ENCODE results near the gene PSMD3. TPM values are rescaled to one million over a fixed set of nuclear protein-coding genes. Genes with fewer than 3 reads are reported as not detected.

PSMD3 gene
- total and polyA plus RNA-seq, 10 donors: 35.6 to 70.6 (median 61.3) TPM

GRCh38 chr17:39966771-39967170, 13.8 kb upstream of the PSMD3 start:
- intact Hi-C loops (cut with DNase I; ENCODE audit: low total_unique reads): loop anchor here (10.0 kb wide), 1 partner anchor 82 kb away; no protein-coding TSS in a partner anchor
- H3K4me1 ChIP-seq: peaks cover 0 to 37% (median 0%) of the 10 kb centered on the region in 6 donors
- no peaks in the 10 kb centered on the region for H3K9me3 ChIP-seq
- WGBS, 5 donors: 75 to 96% (median 89%) methylated on average over 6 of the region's 6 CpGs
- TF ChIP-seq CTCF (IDR thresholded peaks at IDR 0.05 in 8 of 11, conservative IDR thresholded peaks at IDR 0.05 in 3 of 11) (no peak), POLR2A (IDR thresholded peaks at IDR 0.05) (no peak), POLR2AphosphoS5 (IDR thresholded peaks at IDR 0.05) (no peak)
- DNase-seq: no peak
- peaks cover 0 to 11% (median 0%) of the 10 kb centered on the region in 7 donors for H3K27me3 ChIP-seq (replicated peaks in 1 of 7)
- peak overlapping the region in 2 of 8 donors; percentile 50 to 63 for H3K27ac ChIP-seq
- H3K36me3 ChIP-seq: no peaks in the 10 kb centered on the region
- H3K4me3 ChIP-seq: no peak overlapping the region

GRCh38 chr17:39968761-39969160, 11.8 kb upstream of the PSMD3 start:
- WGBS, 5 donors: 74 to 93% (median 84%) methylated on average over 2 of the region's 2 CpGs
- Histone ChIP-seq H3K4me1 (peaks cover 0 to 40% (median 3%) of the 10 kb centered on the region in 6 donors), H3K4me3 (no peak overlapping the region), H3K27me3 (replicated peaks in 1 of 7) (peaks cover 0 to 11% (median 0%) of the 10 kb centered on the region in 7 donors), H3K36me3 (no peaks in the 10 kb centered on the region), H3K27ac (no peak overlapping the region), H3K9me3 (no peaks in the 10 kb centered on the region)
- TF ChIP-seq CTCF (IDR thresholded peaks at IDR 0.05 in 8 of 11, conservative IDR thresholded peaks at IDR 0.05 in 3 of 11): no peak
- no peak for TF ChIP-seq POLR2A (IDR thresholded peaks at IDR 0.05)
- no peak for TF ChIP-seq POLR2AphosphoS5 (IDR thresholded peaks at IDR 0.05)
- intact Hi-C loops (cut with DNase I; ENCODE audit: low total_unique reads): loop anchor here (10.0 kb wide), 1 partner anchor 84 kb away; no protein-coding TSS in a partner anchor
- no peak for DNase-seq

- H3K4me1 ChIP-seq: peaks cover 0 to 36% (median 3%) of the 10 kb centered on the region in 6 donors
- WGBS, 5 donors: 72 to 95% (median 78%) methylated on average over 6 of the region's 6 CpGs
- no peak overlapping the region for H3K27ac ChIP-seq
- H3K36me3 ChIP-seq: no peaks in the 10 kb centered on the region
- H3K9me3 ChIP-seq: no peaks in the 10 kb centered on the region
- H3K4me3 ChIP-seq: no peak overlapping the region
- H3K27me3 ChIP-seq (replicated peaks in 1 of 7): peaks cover 0 to 11% (median 0%) of the 10 kb centered on the region in 7 donors
- TF ChIP-seq POLR2A (IDR thresholded peaks at IDR 0.05): no peak
- intact Hi-C loops (cut with DNase I; ENCODE audit: low total_unique reads): loop anchor here (10.0 kb wide), 1 partner anchor 85 kb away; no protein-coding TSS in a partner anchor
- no peak for DNase-seq
Measured at GRCh38 chr17:39969375-39969774, 11.2 kb upstream of the PSMD3 start.

GRCh38 chr17:39970157-39970692, 10.4 kb upstream of the PSMD3 start:
- Histone ChIP-seq H3K36me3 (no peaks in the 10 kb centered on the region), H3K9me3 (no peaks in the 10 kb centered on the region), H3K4me3 (no peak overlapping the region), H3K27me3 (replicated peaks in 1 of 7) (peaks cover 0 to 11% (median 0%) of the 10 kb centered on the region in 7 donors), H3K27ac (no peak overlapping the region), H3K4me1 (peaks cover 0 to 36% (median 3%) of the 10 kb centered on the region in 6 donors)
- TF ChIP-seq POLR2AphosphoS5 (IDR thresholded peaks at IDR 0.05) (no peak), CTCF (IDR thresholded peaks at IDR 0.05 in 8 of 11, conservative IDR thresholded peaks at IDR 0.05 in 3 of 11) (no peak), POLR2A (IDR thresholded peaks at IDR 0.05) (no peak)
- peak; percentile 21 for DNase-seq
- WGBS, 5 donors: 56 to 71% (median 66%) methylated on average over 6 to 7 of the region's 7 CpGs
- intact Hi-C loops (cut with DNase I; ENCODE audit: low total_unique reads): no loop called here
